OCI-M1 (cell line): ENCODE results near the gene KCNJ11.
"Not testable (repeated sequence)": the region's sequence is repeated elsewhere in the genome, so short reads cannot be mapped to it uniquely, and the experiment has no call there.

Source experiments
- DNase-seq: peaks from one replicate; lab custom pipeline; 2025; lab: John Stamatoyannopoulos, UW

Gene KCNJ11

DNA sequence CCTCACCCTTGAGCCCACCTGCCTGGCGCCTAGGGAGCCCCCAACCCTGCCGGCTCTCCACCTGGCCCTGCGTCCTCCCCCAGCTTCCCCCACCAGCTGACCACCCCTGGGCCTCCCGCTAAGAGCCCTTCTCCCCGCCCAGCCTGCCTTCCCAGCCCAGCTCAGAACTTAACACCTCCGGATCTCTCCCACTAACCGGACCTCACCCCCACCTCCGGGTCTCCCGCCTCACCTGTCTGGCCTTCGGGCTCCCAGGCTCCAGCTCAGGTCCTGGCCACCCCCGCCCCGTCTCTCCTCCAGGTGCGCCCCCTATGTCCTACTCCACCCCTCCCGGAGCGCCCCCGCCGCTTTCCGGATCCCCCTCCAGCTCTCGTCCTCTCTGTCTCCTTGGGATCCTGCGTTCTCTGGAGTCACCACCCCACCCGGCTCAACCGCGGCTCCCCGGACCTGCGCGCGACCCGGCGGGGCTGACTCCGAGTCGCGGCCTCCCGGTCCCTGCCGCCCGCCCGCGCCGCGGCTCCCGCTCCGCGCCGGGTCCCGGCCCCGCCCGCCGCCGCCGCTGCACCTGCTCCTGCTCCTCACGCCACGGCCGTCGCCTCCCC is at the start of gene KCNJ11:
Gene KCNJ11, minus strand, starts transcription at position 51 of the 602 bp plus-strand sequence. CDS start 568 bp downstream, outside the sequence.
- no peak for DNase-seq

DNA sequence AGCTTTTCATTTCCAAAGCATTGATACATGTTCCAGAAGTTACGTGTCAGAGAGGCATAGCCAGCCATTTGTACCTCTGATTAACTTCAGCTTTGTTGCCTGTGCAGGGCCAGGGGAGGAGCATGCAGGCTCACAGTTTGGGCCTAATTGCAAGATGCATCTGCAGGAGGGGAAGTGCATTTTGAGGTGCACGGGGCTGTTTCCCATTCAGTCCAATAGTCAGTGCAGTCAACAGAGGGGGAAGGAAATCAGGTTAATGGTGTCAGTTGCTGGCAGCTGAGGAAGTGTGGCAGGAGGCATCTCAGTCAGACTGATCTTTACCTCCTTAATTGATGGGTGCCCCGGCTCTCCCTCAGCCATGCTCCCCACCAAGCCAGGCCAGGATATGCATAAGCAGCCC is 48.9 kb upstream of the KCNJ11 start:
- DNase-seq: no peak

DNA sequence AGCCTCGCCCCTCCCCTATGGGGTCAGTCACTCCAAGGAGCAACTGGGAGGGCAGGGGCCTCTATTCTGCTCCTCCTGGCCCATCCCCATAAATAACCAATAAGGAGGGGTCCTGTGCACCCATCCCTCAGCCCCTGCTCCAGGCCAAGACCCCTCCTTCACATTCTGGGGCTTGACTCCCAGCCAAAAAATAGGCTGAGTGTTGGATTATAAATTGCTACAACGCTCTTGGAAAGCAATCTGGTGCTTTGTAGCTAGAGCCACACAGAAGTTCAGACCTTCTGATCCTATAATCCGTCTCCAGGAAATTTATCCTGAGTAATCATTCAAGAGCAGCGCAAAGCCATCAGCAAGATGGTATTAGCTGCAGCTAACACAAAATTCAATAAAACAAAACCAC is 45.6 kb upstream of the KCNJ11 start:
- DNase-seq: no peak

DNA sequence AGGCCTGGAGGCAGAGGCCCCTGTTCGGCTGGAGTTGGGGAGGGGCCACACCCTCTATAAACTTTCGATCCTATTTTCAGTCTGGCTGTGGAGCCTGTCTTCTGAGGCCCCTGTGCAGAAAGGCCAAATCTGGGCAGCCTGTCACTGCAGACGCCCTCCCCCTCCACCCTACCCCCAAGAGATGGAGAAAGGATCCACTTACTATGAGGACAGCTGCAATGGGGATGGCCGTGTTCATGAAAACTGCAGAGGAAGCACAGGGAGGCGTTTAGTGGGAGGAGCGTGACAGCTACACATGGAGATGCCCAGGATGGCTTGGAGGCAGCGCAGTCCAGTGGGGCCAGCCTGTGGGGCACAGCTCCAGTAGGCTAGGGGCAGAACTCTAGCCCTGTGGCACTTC is 43.5 kb upstream of the KCNJ11 start:
- no peak for DNase-seq

DNA sequence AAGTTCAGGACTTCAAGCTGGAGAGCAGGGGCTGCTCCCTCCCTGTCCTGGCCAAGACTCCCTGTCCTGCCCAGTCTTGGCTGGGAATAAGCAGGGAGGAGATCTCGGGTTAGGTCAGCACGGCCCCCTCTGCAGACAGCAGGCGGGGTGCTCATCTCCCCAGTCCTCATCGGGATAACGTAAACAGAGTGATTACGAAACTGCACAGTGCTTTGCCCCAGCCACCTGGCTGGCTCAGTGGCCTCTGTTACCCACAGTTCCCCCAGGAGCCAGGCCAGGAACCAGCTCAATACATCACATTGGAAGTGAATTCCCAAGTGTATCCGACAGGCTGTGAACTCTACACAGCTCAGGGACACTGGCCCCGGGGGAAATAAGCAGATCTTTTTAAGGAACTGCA is 42.7 kb upstream of the KCNJ11 start:
- no peak for DNase-seq

DNA sequence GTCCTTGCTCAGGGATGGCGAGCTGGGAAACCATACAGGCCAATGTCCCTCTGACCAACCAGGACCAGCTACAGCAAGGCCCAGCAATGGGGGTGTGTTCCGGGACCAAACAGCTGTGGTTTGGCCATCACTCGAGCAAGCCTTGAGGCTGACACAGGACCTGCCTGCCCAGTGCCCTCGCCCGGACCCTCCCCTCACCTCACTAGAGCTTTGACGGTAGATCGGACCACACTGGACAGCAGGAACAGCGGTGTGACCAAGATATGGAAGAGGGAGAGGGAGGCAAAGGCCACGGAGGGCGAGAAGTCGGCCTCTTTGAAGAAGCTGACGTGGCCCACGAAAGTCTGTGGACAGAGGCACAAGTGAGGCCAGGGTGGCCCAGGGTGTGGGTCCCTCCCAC is 42.2 kb upstream of the KCNJ11 start:
- DNase-seq: no peak

DNA sequence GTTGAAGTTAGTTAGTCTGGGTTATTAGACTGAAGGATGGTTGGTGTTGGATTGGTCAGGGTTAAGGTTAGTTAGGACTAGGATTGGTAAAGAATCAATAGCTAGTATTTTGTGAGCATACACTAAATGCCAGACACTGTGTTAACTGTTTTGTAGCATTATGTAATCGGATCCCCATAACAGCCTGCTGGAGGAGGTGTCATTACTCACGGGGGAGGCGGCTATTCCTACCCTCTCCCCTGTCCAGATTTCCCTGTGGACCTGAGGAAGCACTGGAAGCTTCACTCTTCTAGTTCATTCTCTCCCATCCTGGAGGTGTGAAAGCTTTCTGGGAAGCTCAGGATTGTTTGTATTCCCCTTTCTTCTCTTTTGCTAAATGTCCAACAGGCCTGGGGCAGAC is 40.5 kb upstream of the KCNJ11 start:
- DNase-seq: no peak

DNA sequence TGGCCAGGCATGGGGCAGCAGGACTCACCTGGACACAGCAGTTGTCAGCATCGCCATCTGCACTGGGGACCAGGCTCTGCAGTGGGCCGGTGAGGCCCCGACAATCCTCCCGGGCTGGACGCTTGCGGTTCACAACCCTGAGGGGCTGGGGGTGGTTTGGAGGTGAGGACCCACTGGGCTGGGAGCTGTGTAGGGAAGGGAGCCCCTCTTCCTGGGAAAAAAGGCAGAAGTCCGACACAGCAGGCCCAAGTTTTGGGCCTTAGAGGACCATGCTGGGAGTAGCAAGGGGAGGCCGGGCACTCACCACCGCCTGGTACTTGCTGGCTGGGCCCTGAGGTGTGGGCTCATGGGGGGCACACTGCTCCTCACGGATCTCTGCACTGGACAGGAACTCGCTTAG is 39.8 kb upstream of the KCNJ11 start:
- no peak for DNase-seq

DNA sequence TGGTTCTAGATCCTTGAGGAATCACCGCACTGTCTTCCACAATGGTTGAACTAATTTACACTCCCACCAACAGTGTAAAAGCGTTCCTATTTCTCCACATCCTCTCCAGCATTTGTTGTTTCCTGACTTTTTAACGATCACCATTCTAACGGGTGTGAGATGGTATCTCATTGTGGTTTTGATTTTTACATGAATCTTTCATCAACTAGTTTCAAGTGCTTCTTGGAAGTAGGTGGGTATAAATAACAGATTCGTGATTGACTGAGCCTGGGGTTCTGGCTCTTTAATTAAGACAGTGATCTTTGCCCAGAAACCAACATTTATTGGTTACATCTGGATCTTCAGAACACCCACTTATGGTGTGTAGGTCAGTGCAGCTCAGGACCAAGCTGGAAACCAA is 37.8 kb upstream of the KCNJ11 start:
- not testable (repeated sequence) for DNase-seq

DNA sequence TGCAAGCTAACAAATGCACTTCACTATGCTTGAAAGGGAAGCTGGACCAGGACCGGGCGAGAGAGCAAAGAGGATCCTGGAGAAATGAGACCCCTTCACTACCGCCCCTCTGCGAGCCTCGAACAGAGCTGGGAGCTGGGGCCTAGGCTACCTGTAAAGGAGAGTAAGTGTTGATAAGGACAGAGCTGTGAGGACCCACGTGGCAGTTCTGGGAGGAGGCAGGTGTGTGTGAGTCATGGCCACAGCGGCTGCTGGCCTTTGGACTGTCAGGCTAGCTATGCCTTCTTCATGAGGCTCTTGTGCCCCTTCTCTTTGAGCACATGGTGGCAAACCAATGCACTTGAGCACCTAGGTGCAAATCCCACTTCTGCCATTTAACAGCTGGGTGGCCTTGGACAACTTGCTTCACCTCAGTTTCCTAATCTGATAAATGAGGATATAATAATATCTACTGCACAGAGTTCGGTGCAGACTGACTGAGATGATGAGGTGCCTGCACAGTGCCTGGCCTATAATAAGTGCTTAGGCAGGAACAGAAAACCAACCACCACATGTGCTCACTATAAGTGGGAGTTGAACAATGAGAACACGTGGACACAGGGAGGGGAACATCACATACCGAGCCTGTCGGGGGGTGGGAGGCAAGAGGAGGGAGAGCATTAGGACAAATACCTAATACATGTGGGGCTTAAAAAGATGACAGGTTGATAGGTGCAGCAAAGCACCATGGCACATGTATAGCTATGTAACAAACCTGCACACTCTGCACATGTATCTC is 35.3 kb upstream of the KCNJ11 start:
- DNase-seq: no peak

DNA sequence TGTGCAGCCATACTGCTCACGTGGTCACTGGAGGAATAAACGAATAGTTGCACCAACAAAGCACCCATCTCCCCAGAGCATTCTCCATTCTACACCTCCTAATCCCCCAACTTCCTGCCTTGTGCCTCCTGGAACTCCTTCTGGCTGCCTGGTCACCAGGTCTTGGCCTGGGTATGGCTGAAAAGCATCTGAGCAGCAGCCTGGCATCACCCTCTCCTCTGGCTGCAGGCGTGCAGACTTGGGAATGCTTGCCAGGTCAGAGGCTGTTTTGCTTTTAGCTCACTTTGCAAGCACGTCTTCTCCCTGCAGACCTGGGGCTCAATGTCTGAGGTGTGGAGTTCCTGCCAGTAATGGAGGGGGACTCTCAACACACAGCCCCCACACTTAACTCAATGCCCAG is 33.3 kb upstream of the KCNJ11 start:
- DNase-seq: no peak

DNA sequence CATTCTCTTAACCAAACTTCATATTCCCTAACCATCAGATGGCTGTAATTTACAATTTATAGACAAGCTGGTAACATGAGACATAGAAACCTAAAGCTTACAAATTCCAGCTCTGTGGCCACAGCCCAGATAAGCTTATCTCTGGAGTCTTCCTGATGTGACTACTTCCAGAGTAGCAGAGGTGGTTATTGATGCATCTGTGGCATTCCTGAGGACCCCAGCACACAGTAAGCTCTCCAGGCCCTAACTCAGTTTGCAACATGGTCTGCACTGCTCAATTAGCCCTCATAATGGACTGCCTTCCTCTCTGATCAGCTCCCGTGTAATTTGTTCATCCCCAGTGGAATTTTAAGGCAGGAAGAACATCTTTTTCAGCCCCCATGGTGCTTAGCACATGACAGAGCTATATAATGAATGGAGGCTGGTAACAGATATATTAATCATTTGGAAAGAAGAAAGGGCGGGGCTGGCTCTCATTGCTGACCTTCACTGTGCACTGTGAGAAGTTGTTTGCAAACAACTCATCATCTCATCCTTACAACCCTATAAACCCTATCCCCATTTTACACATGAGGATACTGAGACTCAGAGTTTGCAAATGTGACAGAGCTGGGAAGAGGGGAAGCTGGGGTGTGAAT is 30.1 kb upstream of the KCNJ11 start:
- no peak for DNase-seq

DNA sequence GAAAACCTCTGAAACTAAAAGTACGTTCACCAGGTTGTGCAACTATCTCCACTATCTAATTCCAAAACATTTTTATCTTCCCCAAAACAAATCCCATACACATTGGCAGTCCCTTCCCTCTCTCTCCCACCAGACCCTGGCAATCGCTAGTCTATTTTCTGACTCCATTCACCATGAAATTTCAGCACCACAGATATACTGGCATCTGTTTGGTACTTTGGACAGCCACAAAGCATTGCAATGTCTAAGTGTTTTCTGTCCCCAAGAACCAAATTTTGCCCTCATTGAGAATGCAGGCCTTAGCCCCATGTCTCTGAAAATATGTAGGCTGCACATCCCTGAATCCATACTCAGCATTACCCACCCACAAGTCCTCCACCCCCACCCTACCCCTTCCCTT is 28.0 kb upstream of the KCNJ11 start:
- DNase-seq: no peak

DNA sequence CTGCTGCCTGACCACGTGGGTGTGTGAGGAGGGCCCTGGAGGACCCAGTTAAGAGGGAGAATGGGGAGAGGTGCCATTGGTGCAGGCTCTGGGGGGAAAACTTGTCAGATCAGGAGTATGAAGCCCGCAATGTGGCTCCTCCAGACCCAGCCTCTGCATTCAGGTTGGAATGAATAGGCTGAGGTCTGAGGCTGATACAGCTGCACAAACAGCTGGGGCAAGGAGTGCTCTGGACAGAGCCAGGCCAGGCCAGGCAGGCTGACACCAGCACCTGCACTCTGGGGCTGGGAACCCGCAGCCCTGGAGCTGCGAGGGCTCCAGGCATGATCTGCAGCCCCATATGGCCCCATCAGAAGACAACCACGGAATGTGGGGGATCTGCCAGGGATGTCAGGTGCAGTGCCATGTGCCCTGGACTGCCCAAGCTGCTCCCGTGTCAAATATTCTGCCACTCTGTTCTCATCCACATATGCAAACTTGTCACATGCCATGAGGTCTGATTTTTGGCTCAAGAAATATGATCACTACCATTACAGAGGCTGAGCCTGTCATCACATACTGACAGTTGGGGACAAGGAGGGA is 27.2 kb upstream of the KCNJ11 start:
- DNase-seq: no peak

DNA sequence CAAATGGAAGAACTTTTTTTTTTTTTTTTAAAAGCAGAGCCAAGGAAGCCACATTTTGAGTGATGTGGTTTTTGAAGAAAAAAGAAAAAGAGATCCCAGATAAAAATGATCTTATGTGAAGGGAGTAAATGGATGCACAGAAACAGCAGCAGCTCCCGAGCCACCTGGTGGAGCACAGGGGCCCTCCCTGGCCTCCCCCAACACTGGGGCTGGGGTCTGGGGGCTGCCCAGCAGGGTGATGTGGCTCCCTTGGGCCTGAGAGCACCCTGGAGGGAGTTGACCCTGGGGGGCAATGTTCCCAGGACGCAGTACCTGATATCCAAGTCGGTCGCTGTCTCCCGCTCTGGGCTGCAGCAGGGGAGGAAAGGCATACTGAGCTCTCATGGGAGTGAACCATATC is 26.5 kb upstream of the KCNJ11 start:
- DNase-seq: no peak

DNA sequence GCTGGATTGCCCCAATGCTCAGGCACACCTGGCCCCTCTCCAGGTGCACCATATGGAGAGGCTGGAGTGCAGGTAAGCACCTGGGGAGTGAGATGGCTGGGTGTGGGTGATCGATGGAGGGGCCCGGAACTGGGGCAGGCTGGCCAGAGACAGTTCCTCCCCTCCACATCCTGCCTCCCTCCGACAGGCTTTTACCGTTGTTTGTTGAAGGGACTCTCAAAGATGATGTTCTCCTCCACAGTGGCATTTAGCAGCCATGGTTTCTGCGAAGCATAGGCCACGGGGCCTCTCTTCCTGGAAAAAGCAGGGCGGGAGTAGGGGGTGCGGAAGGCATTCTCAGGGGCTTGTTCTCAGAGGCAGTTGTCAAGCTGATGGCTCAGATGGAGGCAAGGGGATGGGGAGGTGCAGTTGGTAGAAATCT is 25.9 kb upstream of the KCNJ11 start:
- no peak for DNase-seq

DNA sequence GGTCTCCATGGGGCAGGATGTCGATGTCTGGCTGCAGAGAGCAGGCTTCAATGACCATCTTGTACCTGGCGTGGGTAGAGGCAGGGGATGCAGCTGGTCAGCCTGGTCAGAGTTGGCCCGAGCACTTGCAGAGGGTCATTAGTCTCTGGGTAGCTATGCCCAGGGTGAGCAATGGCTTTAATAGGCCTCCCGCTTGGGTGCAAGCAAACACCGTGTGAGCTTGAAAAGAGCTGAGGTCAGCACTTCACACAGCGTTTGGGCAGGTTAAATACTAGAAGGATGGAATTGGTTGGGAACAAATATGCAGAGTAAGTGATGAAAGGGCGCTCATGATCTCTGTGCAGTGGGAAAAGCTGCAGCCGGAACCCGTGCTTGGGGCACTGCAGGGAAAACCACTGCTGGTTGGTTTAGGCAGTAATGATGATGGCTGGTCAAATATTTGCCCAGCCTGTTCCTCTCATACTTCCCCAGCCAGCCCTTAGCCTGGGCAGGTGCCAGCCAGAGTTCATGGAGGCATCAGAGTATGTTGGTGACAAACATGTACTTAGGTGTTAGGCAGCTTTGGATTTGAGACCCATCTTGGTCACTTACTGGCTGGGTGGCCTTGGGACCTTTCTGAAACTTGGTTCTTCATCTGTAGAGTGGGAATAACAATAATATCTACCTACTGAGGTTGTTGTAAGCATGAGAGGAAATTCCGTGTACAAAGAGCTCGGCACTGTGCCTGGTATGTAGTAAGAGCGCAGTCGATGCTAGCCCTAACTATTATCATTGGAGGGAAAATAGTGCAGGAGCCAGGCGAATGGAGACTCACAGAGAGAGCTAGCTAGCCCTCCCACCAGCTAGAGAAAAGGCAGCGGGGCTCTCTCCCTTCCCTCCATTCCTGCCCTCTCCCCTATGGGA is 25.2 kb upstream of the KCNJ11 start:
- no peak for DNase-seq

DNA sequence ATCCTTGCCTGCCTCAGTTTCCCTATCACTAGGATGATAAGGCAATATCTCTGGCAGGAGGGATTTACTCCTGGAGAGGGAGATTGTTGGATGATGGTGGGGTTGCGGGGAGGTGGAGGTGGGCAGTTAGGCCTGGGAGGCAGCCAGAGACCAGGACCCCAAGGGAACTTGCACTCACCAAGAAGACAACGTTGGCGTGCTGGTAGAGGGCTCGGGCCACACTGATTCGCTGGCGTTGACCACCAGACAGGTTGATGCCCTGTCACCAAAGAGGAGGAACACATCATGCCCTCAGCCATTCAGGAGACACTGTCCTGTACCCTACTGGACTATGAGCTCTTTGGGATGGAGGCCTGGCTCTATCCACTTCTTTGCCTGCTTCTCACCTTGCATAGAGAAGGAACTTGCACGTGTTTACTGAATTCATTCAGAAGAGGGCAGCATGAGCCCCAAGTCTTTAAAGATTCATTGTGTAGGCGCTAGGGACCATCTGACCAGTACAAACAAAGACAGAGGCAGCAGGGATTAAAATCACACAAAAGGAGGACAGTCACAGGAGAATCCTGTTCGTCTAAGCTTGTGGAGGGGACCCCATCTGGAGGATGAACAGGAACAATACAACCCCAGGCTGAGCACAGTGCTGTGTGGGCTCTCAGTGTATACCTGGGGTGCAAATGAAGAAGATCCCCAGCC is 24.2 kb upstream of the KCNJ11 start:
- no peak for DNase-seq

DNA sequence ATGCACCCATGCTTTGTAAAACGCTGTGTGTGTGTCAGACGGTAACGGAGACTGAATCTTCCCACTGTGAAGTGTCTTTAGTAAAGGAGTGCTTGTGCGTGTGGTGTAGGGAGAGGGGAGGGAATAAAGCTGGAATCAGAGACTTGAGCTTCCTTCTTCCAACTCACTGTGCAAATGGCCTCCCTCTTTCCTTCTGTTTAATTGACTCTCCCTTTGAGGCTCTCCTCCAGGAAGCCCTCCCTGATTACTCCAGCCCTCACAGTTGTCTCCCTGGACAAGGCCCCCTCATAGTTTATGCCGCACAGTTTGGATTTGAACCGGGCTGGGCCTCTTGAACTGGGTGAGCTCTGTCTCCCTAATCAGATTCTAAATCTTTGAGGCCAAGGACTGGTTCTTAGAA is 23.0 kb upstream of the KCNJ11 start:
- no peak for DNase-seq

DNA sequence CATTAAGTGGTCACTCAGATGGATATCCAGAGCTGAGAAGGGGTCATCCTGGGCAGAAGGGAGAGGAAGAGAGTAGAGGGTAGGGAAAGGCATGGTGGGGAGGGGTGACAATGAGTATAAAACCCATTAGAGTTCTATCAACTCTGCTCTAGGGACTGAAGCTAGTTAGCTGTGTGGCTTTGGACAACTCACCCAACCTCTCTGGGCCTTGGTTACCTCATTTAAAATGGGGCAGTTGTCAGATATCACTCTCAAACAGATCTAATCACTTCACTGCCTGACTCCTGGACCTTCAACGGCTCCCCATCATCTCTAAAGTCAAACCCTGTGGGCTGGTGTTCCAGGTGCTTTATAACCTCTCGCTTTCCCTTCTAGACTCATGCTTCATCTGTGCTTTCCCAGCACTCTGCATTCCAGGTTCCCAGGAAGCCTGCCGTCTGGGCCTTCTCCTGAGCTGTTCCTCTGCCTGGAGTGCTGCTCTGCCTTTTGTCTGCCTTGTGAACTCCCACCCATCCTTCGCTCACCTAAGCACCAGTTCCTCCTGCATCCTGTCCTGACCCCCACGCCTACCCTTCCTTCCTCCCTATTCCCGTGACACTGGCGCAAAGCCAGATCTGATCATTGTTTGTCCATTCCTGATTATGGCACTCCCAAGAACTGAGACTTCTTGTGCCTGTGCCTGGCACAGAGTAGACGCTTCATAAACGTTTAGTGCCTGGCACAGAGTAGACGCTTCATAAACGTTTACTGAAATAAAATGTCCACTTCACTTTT is 22.3 kb upstream of the KCNJ11 start:
- no peak for DNase-seq

DNA sequence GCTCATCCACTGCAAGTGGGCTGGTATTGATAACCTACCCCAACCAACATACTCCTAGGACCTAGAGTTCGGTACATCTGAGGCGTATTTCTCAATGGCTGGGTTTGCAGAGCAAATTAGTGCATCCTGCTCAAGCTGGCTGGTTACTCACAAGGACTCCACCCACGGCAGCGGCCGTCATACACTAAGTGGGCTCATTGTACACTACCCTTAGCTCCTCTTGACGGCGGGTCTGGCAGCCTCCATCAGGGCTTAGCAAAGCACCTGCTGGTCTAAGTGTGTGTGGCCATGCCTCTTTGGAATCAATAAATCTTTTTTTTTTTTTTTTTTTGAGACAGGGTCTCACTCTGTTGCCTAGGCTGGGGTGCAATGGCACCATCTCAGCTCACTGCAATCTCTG is 20.2 kb upstream of the KCNJ11 start:
- no peak for DNase-seq
